A673 (cell line): Measurements from ENCODE around the gene PCDHGA2. TPM values are rescaled to one million over a fixed set of nuclear protein-coding genes. Genes with fewer than 3 reads are reported as not detected.

Source experiments
- BruUV-seq: library from RNA; stranded (reverse); fragments of 400-500 nt; replicated peaks from 2 replicates; lab custom pipeline; 2021; lab: Mats Ljungman, UMichigan
- CTCF ChIA-PET: fragments of 300-600 bp; sonication (Branson Sonifier 250); formaldehyde crosslinking; loops from one replicate; lab custom pipeline; 2022; ENCODE audit warnings: antibody characterized with exemption; lab: Charles Lee
- POLR2A ChIA-PET: fragments of 300-600 bp; sonication (Branson Sonifier 250); formaldehyde crosslinking; loops from one replicate; lab custom pipeline; 2022; ENCODE audit warnings: antibody characterized with exemption; ENCODE audit not compliant: low non-redundant PET; lab: Charles Lee
- DNase-seq: peaks from one replicate; pipeline ENCODE4 v3.0.0-alpha.2; 2015; ENCODE audit warnings: low spot score
- H3K27ac ChIP-seq: fragments of 200-600 bp; sonication (generic); 2 replicates; pipeline ENCODE4 v1.5.1; 2016; ENCODE audit warnings: mixed run types, low read depth, mild to moderate bottlenecking, mixed read lengths, antibody characterized with exemption, low read length; ENCODE audit not compliant: poor library complexity, severe bottlenecking
- H3K27me3 ChIP-seq: fragments of 200-600 bp; sonication (generic); replicated peaks from 2 replicates; pipeline ENCODE4 v1.6.1; 2017; ENCODE audit warnings: mixed run types, low read depth, mild to moderate bottlenecking, mixed read lengths, antibody characterized with exemption, low read length; ENCODE audit not compliant: insufficient read depth, poor library complexity
- H3K36me3 ChIP-seq: fragments of 200-600 bp; sonication (generic); 2 replicates; pipeline ENCODE4 v1.6.1; 2016; ENCODE audit warnings: mixed run types, mild to moderate bottlenecking, mixed read lengths, antibody characterized with exemption, low read length; ENCODE audit not compliant: insufficient read depth, poor library complexity, severe bottlenecking
- H3K4me1 ChIP-seq: fragments of 200-600 bp; sonication (generic); 2 replicates; pipeline ENCODE4 v1.6.1; 2017; ENCODE audit warnings: mixed run types, mild to moderate bottlenecking, mixed read lengths, antibody characterized with exemption, low read length; ENCODE audit not compliant: insufficient read depth, poor library complexity, severe bottlenecking
- H3K4me3 ChIP-seq: fragments of 200-600 bp; sonication (generic); 2 replicates; pipeline ENCODE4 v1.5.1; 2016; ENCODE audit warnings: low read depth, mixed run types, mild to moderate bottlenecking, mixed read lengths, low read length; ENCODE audit not compliant: poor library complexity, severe bottlenecking
- H3K9me3 ChIP-seq: fragments of 200-600 bp; sonication (generic); 2 replicates; pipeline ENCODE4 v1.6.1; 2016; ENCODE audit warnings: mixed run types, low read depth, mild to moderate bottlenecking, mixed read lengths, antibody characterized with exemption, low read length; ENCODE audit not compliant: poor library complexity, severe bottlenecking
- EZH2 ChIP-seq: fragments of 200-600 bp; sonication (generic); IDR thresholded peaks from 2 replicates; pipeline ENCODE4 v1.6.1; 2017; ENCODE audit warnings: borderline replicate concordance, low read depth, mild to moderate bottlenecking, mixed read lengths, antibody characterized with exemption, low read length; ENCODE audit not compliant: poor library complexity, severe bottlenecking
- intact Hi-C: fragments of 100-400 bp; cut with micrococcal nuclease; formaldehyde crosslinking; loops from one replicate; pipeline ENCODE4 v1.10.0; 2022; ENCODE audit not compliant: unreplicated experiment
- total RNA-seq: library from RNA; stranded (reverse); gene quantifications from 2 replicates; pipeline ENCODE4 v1.2.3, GENCODE V29; 2021
- TF ChIP-seq, protein P1 (sequence below): fragments of 300-800, 200-600 bp; sonication (generic); conservative IDR thresholded peaks from 2 replicates; pipeline ENCODE4 v1.5.1; 2017; ENCODE audit warnings: low read depth, mild to moderate bottlenecking, antibody characterized with exemption, low read length, moderate library complexity, mixed read lengths

PCDHGA2 gene
- total RNA-seq, 1 experiment from 2014 or later, result 1.8 TPM

DNA sequence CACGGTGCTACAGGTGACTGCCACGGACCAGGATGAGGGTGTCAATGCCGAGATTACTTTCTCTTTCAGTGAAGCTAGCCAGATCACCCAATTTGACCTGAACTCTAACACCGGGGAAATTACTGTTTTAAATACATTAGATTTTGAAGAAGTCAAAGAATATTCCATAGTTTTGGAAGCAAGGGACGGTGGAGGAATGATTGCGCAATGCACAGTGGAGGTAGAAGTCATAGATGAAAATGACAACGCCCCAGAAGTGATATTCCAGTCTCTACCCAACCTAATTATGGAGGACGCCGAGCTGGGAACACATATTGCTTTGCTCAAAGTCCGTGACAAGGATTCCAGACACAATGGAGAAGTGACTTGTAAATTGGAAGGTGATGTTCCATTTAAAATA lies 50.1 kb downstream of the PCDHGA2 start:
- intact Hi-C loops, result no loop called here
- Histone ChIP-seq H3K9me3 (peaks cover 69% of the 10 kb centered on the region), H3K36me3 (no peaks in the 10 kb centered on the region), H3K27ac (no peak overlapping the region), H3K4me1 (no peaks in the 10 kb centered on the region), H3K27me3 (no peaks in the 10 kb centered on the region), H3K4me3 (no peak overlapping the region)
- BruUV-seq, result no TSS peak
- TF ChIP-seq, protein P1, sequence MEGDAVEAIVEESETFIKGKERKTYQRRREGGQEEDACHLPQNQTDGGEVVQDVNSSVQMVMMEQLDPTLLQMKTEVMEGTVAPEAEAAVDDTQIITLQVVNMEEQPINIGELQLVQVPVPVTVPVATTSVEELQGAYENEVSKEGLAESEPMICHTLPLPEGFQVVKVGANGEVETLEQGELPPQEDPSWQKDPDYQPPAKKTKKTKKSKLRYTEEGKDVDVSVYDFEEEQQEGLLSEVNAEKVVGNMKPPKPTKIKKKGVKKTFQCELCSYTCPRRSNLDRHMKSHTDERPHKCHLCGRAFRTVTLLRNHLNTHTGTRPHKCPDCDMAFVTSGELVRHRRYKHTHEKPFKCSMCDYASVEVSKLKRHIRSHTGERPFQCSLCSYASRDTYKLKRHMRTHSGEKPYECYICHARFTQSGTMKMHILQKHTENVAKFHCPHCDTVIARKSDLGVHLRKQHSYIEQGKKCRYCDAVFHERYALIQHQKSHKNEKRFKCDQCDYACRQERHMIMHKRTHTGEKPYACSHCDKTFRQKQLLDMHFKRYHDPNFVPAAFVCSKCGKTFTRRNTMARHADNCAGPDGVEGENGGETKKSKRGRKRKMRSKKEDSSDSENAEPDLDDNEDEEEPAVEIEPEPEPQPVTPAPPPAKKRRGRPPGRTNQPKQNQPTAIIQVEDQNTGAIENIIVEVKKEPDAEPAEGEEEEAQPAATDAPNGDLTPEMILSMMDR, result no peak
- no peak for TF ChIP-seq EZH2
- ChIA-PET POLR2A (no interaction called here), CTCF (no interaction called here)
- DNase-seq, result no peak

DNA sequence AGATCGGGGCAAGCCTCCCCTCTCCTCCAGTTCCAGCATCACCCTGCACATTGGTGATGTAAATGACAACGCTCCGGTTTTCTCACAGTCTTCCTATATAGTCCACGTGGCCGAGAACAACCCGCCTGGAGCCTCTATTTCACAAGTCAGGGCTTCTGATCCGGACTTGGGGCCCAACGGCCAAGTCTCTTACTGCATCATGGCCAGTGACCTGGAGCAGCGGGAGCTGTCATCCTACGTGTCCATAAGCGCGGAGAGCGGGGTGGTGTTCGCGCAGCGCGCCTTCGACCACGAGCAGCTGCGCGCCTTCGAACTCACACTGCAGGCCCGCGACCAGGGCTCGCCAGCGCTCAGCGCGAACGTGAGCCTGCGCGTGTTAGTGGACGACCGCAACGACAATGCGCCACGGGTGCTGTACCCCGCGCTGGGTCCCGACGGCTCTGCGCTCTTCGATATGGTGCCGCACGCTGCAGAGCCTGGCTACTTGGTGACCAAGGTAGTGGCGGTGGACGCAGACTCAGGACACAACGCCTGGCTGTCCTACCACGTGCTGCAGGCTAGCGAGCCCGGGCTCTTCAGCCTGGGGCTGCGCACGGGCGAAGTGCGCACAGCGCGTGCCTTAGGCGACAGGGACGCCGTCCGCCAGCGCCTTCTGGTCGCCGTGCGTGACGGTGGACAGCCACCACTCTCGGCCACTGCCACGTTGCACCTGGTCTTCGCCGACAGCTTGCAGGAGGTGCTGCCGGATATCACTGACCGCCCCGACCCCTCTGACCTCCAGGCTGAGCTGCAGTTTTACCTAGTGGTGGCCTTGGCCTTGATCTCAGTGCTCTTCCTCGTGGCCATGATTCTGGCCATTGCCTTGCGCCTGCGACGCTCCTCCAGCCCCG lies 50.8 kb downstream of the PCDHGA2 start:
- ChIA-PET CTCF (no interaction called here), POLR2A (no interaction called here)
- no peak for DNase-seq
- no TSS peak for BruUV-seq
- Histone ChIP-seq H3K27me3 (no peaks in the 10 kb centered on the region), H3K4me3 (no peak overlapping the region), H3K9me3 (peaks cover 62% of the 10 kb centered on the region), H3K36me3 (no peaks in the 10 kb centered on the region), H3K27ac (no peak overlapping the region), H3K4me1 (no peaks in the 10 kb centered on the region)
- intact Hi-C loops, result no loop called here
- TF ChIP-seq, protein P1, result no peak
- no peak for TF ChIP-seq EZH2

DNA sequence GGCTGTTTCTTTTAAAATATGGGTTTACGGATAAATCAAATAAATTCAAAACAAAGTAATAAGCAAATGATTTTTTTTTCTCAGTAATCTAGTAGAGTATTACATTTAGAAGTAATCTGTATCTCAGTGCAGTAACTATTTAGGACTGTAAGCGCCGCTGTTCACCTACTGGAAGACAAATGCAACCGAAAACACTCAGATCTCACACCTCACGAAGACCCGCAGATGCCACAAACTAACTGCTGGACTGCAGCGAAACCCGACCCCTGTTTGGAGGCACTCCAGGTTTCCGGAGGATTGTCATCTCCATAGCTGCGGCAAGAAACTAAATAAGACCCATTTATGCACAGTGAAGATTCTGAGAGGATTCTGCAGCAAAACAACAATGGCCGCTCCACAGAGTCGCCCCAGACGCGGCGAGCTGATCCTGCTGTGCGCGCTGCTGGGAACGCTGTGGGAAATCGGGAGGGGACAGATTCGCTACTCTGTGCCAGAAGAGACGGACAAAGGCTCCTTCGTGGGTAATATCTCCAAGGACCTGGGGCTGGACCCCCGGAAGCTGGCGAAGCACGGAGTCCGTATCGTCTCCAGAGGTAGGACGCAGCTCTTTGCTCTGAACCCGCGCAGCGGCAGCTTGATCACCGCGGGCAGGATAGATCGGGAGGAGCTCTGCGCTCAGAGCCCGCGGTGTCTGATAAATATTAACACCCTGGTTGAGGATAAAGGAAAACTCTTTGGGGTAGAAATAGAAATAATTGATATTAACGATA lies 54.1 kb downstream of the PCDHGA2 start, which contains the start of gene PCDHGA8:
PCDHGA8 (plus strand) TSS at position 205 of the 770 bp plus-strand sequence; CDS start at position 386, 181 bp downstream.
- DNase-seq, result peak; percentile 71
- intact Hi-C loops, result no loop called here
- TF ChIP-seq, protein P1, result peak; percentile 44
- no peak for TF ChIP-seq EZH2
- Histone ChIP-seq H3K4me1 (no peaks in the 10 kb centered on the region), H3K27me3 (no peaks in the 10 kb centered on the region), H3K9me3 (peaks cover 54% of the 10 kb centered on the region), H3K27ac (no peak within 1 kb of the TSS), H3K36me3 (no peaks in the 10 kb centered on the region), H3K4me3 (no peak within 1 kb of the TSS)
- no TSS peak for BruUV-seq
- CTCF ChIA-PET, result no interaction called here
- POLR2A ChIA-PET, result no interaction called here

Other genes with a start within 250 kb of the PCDHGA2 start
- 31.3 and 35.0 TPM in 2 replicates for gene PCDHB2, start 244.1 kb upstream of the PCDHGA2 start, total RNA-seq
- gene PCDHB3, start 238.3 kb upstream of the PCDHGA2 start, total RNA-seq, result 2.6 and 4.9 TPM in 2 replicates
- gene PCDHB4, start 216.9 kb upstream of the PCDHGA2 start, total RNA-seq, result 2.4 and 2.7 TPM in 2 replicates
- 21.0 and 23.6 TPM in 2 replicates for gene PCDHB5, start 203.6 kb upstream of the PCDHGA2 start, total RNA-seq
- 7.3 and 9.1 TPM in 2 replicates for gene PCDHB6, start 188.7 kb upstream of the PCDHGA2 start, total RNA-seq
- 2.0 and 2.3 TPM in 2 replicates for gene PCDHB7, start 166.1 kb upstream of the PCDHGA2 start, total RNA-seq
- 7.7 and 8.5 TPM in 2 replicates for gene PCDHB8, start 161.0 kb upstream of the PCDHGA2 start, total RNA-seq
- gene PCDHB16, start 156.4 kb upstream of the PCDHGA2 start, total RNA-seq, result 11.3 and 12.8 TPM in 2 replicates
- 5.6 and 7.9 TPM in 2 replicates for gene PCDHB9, start 151.6 kb upstream of the PCDHGA2 start, total RNA-seq
- 2.7 and 2.8 TPM in 2 replicates for gene PCDHB10, start 146.4 kb upstream of the PCDHGA2 start, total RNA-seq
- gene PCDHB11, start 139.1 kb upstream of the PCDHGA2 start, total RNA-seq, result 14.2 and 15.3 TPM in 2 replicates
- 5.1 and 6.7 TPM in 2 replicates for gene PCDHB12, start 130.0 kb upstream of the PCDHGA2 start, total RNA-seq
- gene PCDHB13, start 124.8 kb upstream of the PCDHGA2 start, total RNA-seq, result 1.8 and 2.5 TPM in 2 replicates
- 6.9 and 7.4 TPM in 2 replicates for gene PCDHB14, start 115.4 kb upstream of the PCDHGA2 start, total RNA-seq
- gene PCDHB15, start 93.4 kb upstream of the PCDHGA2 start, total RNA-seq, result 1.2 and 2.3 TPM in 2 replicates
- gene SLC25A2, start 34.7 kb upstream of the PCDHGA2 start, total RNA-seq, result 0.88 and 1.0 TPM in 2 replicates
- gene TAF7, start 18.0 kb upstream of the PCDHGA2 start, total RNA-seq, result 73.4 and 78.3 TPM in 2 replicates
- gene PCDHGA1, start 8.2 kb upstream of the PCDHGA2 start, total RNA-seq, result 2.2 and 2.3 TPM in 2 replicates
- gene PCDHGA3, start 5.1 kb downstream of the PCDHGA2 start, total RNA-seq, result 0.85 and 0.97 TPM in 2 replicates
- 7.6 TPM in 2 replicates for gene PCDHGB1, start 11.3 kb downstream of the PCDHGA2 start, total RNA-seq
- gene PCDHGA4, start 16.3 kb downstream of the PCDHGA2 start, total RNA-seq, result 2.9 and 3.5 TPM in 2 replicates
- 6.2 and 6.5 TPM in 2 replicates for gene PCDHGB2, start 21.2 kb downstream of the PCDHGA2 start, total RNA-seq
- 2.4 and 2.6 TPM in 2 replicates for gene PCDHGA5, start 25.4 kb downstream of the PCDHGA2 start, total RNA-seq
- gene PCDHGB3, start 31.5 kb downstream of the PCDHGA2 start, total RNA-seq, result 3.3 and 3.4 TPM in 2 replicates
- 20.2 and 21.6 TPM in 2 replicates for gene PCDHGA6, start 35.1 kb downstream of the PCDHGA2 start, total RNA-seq
- gene PCDHGA7, start 44.0 kb downstream of the PCDHGA2 start, total RNA-seq, result 9.6 and 10.9 TPM in 2 replicates
- gene PCDHGB4, start 48.9 kb downstream of the PCDHGA2 start, total RNA-seq, result 2.5 and 3.3 TPM in 2 replicates
- gene PCDHGA8, start 53.9 kb downstream of the PCDHGA2 start, total RNA-seq, result 2.2 and 2.6 TPM in 2 replicates
- gene PCDHGB5, start 59.2 kb downstream of the PCDHGA2 start, total RNA-seq, result 43.3 and 45.0 TPM in 2 replicates
- gene PCDHGA9, start 64.0 kb downstream of the PCDHGA2 start, total RNA-seq, result 5.0 and 6.6 TPM in 2 replicates
- 4.5 and 4.6 TPM in 2 replicates for gene PCDHGB6, start 69.3 kb downstream of the PCDHGA2 start, total RNA-seq
- gene PCDHGA10, start 74.2 kb downstream of the PCDHGA2 start, total RNA-seq, result 3.6 TPM in 2 replicates
- gene PCDHGB7, start 78.9 kb downstream of the PCDHGA2 start, total RNA-seq, result 3.7 and 4.0 TPM in 2 replicates
- gene PCDHGA11, start 82.3 kb downstream of the PCDHGA2 start, total RNA-seq, result 34.9 and 35.5 TPM in 2 replicates
- 3.5 and 3.6 TPM in 2 replicates for gene PCDHGA12, start 91.7 kb downstream of the PCDHGA2 start, total RNA-seq
- gene PCDHGC3, start 137.2 kb downstream of the PCDHGA2 start, total RNA-seq, result 103 and 112 TPM in 2 replicates
- gene PCDHGC4, start 146.3 kb downstream of the PCDHGA2 start, total RNA-seq, result 3.6 and 3.8 TPM in 2 replicates
- 3.4 and 3.6 TPM in 2 replicates for gene PCDHGC5, start 150.3 kb downstream of the PCDHGA2 start, total RNA-seq